ENCODE measurements around the gene CUL2. TPM values are rescaled to one million over a fixed set of nuclear protein-coding genes. Genes with fewer than 3 reads are reported as not detected.

The CUL2 gene
- total and polyA plus RNA-seq, 8 donors: 3.6 to 20.0 (median 12.8) TPM

GRCh38 chr10:35015843-35016408, 74.2 kb downstream of the CUL2 start:
- Histone ChIP-seq H3K4me1 (no peaks in the 10 kb centered on the region), H3K27ac (no peak overlapping the region), H3K27me3 (no peaks in the 10 kb centered on the region), H3K4me3 (no peak overlapping the region), H3K36me3 (peaks cover 0 to 15% (median 6%) of the 10 kb centered on the region in 3 donors), H3K9me3 (no peaks in the 10 kb centered on the region)
- DNase-seq (no peak), ATAC-seq (no peak), FAIRE-seq (no peak)
- intact Hi-C loops (cut with DNase I): no loop called here
- 93 to 95% methylated on average over 5 of the region's 5 CpGs for WGBS, 2 donors
- TF ChIP-seq CTCF (IDR thresholded peaks at IDR 0.05): no peak

- Histone ChIP-seq H3K4me3 (no peak overlapping the region), H3K27me3 (no peaks in the 10 kb centered on the region), H3K9me3 (no peaks in the 10 kb centered on the region), H3K36me3 (peaks cover 3 to 29% (median 6%) of the 10 kb centered on the region in 3 donors), H3K4me1 (no peaks in the 10 kb centered on the region), H3K27ac (no peak overlapping the region)
- no peak for DNase-seq
- no peak for ATAC-seq
- WGBS, 2 donors: 93 to 97% methylated on average over 8 of the region's 8 CpGs
- no peak for TF ChIP-seq CTCF (IDR thresholded peaks at IDR 0.05)
- intact Hi-C loops (cut with DNase I): no loop called here
- FAIRE-seq: no peak
Measured at GRCh38 chr10:35012781-35013180, 77.4 kb downstream of the CUL2 start.

- 92 to 93% methylated on average over 7 of the region's 7 CpGs for WGBS, 2 donors
- no peak for DNase-seq
- Histone ChIP-seq H3K27me3 (no peaks in the 10 kb centered on the region), H3K36me3 (peaks cover 3 to 30% (median 6%) of the 10 kb centered on the region in 3 donors), H3K4me1 (no peaks in the 10 kb centered on the region), H3K27ac (no peak overlapping the region), H3K4me3 (no peak overlapping the region), H3K9me3 (no peaks in the 10 kb centered on the region)
- intact Hi-C loops (cut with DNase I): no loop called here
- FAIRE-seq: no peak
- no peak for TF ChIP-seq CTCF (IDR thresholded peaks at IDR 0.05)
- no peak for ATAC-seq
Measured at GRCh38 chr10:35011771-35012191, 78.4 kb downstream of the CUL2 start.

GRCh38 chr10:35007858-35008301, 82.3 kb downstream of the CUL2 start:
- Histone ChIP-seq H3K4me3 (no peak overlapping the region), H3K9me3 (no peaks in the 10 kb centered on the region), H3K36me3 (peaks cover 0 to 21% (median 3%) of the 10 kb centered on the region in 3 donors), H3K27ac (no peak overlapping the region), H3K4me1 (no peaks in the 10 kb centered on the region), H3K27me3 (no peaks in the 10 kb centered on the region)
- no peak for ATAC-seq
- intact Hi-C loops (cut with DNase I): no loop called here
- TF ChIP-seq CTCF (IDR thresholded peaks at IDR 0.05): no peak
- DNase-seq: no peak
- 93 to 99% methylated on average over 4 of the region's 4 CpGs for WGBS, 2 donors
- FAIRE-seq: no peak

GRCh38 chr10:35006836-35007235, 83.3 kb downstream of the CUL2 start:
- Histone ChIP-seq H3K9me3 (no peaks in the 10 kb centered on the region), H3K36me3 (peaks cover 0 to 14% (median 3%) of the 10 kb centered on the region in 3 donors), H3K4me3 (no peak overlapping the region), H3K27ac (no peak overlapping the region), H3K27me3 (no peaks in the 10 kb centered on the region), H3K4me1 (no peaks in the 10 kb centered on the region)
- DNase-seq: no peak
- WGBS, 2 donors: 73 to 76% methylated on average over 4 of the region's 4 CpGs
- no peak for ATAC-seq
- intact Hi-C loops (cut with DNase I): no loop called here
- FAIRE-seq: no peak
- no peak for TF ChIP-seq CTCF (IDR thresholded peaks at IDR 0.05)
